K562 (cell line): ENCODE measurements around the gene DMD. TPM values are rescaled to one million over a fixed set of nuclear protein-coding genes. Genes with fewer than 3 reads are reported as not detected.

Source experiments
- ATAC-seq: fragments of 200-7000 bp; cut with Tn5 transposase; 3 replicates; pipeline ENCODE4 v1.9.1; 2020; ENCODE audit warnings: moderate library complexity
- BruUV-seq: library from RNA; stranded (reverse); fragments of 400-500 nt; replicated peaks from 2 replicates; lab custom pipeline; 2021; lab: Mats Ljungman, UMichigan
- CTCF ChIA-PET: fragments of 300-600 bp; formaldehyde crosslinking; extraction: SDS; loops from one replicate; lab custom pipeline; 2021; ENCODE audit warnings: low intra/inter-chr PET ratio; lab: Yijun Ruan, JAX
- POLR2A ChIA-PET: fragments of 300-600, 350-650 bp; sonication (Branson Sonifier 250); formaldehyde crosslinking; extraction: SDS; loops from one replicate; lab custom pipeline; 2021; ENCODE audit warnings: antibody characterized with exemption, inconsistent platforms; lab: Yijun Ruan, JAX
- DNase-seq, 4 experiments: peaks; one replicate each; pipeline versions ENCODE4 v3.0.0 to v3.0.0-alpha.2; 2011 to 2018; ENCODE audit warnings: low spot score in 3 of 4, mixed read lengths in 3 of 4; ENCODE audit errors: extremely low read depth in 1 of 4
- FAIRE-seq: peaks from 2 replicates; lab custom pipeline; 2011; peaks lifted over from hg19 to GRCh38; lab: Jason Lieb, UNC
- H2AFZ ChIP-seq: 2 replicates; pipeline ENCODE4 v1.6.0; 2011; ENCODE audit warnings: low read depth, low read length, control low read depth, inconsistent platforms
- H3K27ac ChIP-seq: fragments of 200-600 bp; 3 replicates; pipeline ENCODE4 v1.8.0; 2011; ENCODE audit warnings: low read depth, mild to moderate bottlenecking, control low read depth, inconsistent platforms, low read length, moderate library complexity, mixed read lengths; ENCODE audit errors: extremely low read depth
- H3K27me3 ChIP-seq, 2 experiments: fragments of 300-600 bp in 1 of 2; 2 replicates in 1 of 2; 3 replicates in 1 of 2; pipeline versions ENCODE4 v1.6.0 to v1.8.0; 2011; ENCODE audit warnings: inconsistent platforms in 2 of 2, low read length in 2 of 2, mild to moderate bottlenecking in 1 of 2, mixed read lengths in 1 of 2, moderate library complexity in 1 of 2; ENCODE audit not compliant: control insufficient read depth in 2 of 2, insufficient read depth in 2 of 2
- H3K36me3 ChIP-seq: fragments of 300-600 bp; 3 replicates; pipeline ENCODE4 v1.8.0; 2011; ENCODE audit warnings: mild to moderate bottlenecking, low read length, inconsistent platforms; ENCODE audit not compliant: control insufficient read depth, insufficient read depth
- H3K4me1 ChIP-seq, 2 experiments: fragments of 200-600 bp in 1 of 2; replicated peaks in 1 of 2; 2 replicates in 1 of 2; 3 replicates in 1 of 2; pipeline versions ENCODE4 v1.5.1 to v1.8.0; 2011; ENCODE audit warnings: inconsistent platforms in 2 of 2, low read length in 2 of 2, mild to moderate bottlenecking in 1 of 2, mixed read lengths in 1 of 2, moderate library complexity in 1 of 2; ENCODE audit not compliant: control insufficient read depth in 2 of 2, insufficient read depth in 2 of 2
- H3K4me2 ChIP-seq: 2 replicates; pipeline ENCODE4 v1.6.1; 2011; ENCODE audit warnings: low read length, control low read depth, inconsistent platforms, mixed read lengths; ENCODE audit not compliant: insufficient read depth
- H3K4me3 ChIP-seq: fragments of 200-600 bp; sonication (generic), shearing (Covaris generic); 2 replicates; pipeline ENCODE4 v1.5.1; 2016; ENCODE audit warnings: control low read depth, inconsistent platforms
- H3K79me2 ChIP-seq: fragments of 200-600 bp; 3 replicates; pipeline ENCODE4 v1.8.0; 2011; ENCODE audit warnings: low read length, inconsistent platforms; ENCODE audit not compliant: control insufficient read depth, insufficient read depth
- H3K9ac ChIP-seq, 2 experiments: 2 replicates each; pipeline versions ENCODE4 v1.6.0 to v1.6.1; 2011; ENCODE audit warnings: low read depth in 2 of 2, low read length in 2 of 2, control low read depth in 1 of 2, inconsistent platforms in 1 of 2, mild to moderate bottlenecking in 1 of 2, mixed read lengths in 1 of 2; ENCODE audit not compliant: insufficient read depth in 1 of 2
- H3K9me1 ChIP-seq: one replicate; pipeline ENCODE4 v1.6.0; 2011; ENCODE audit warnings: inconsistent platforms, mild to moderate bottlenecking, low read length, moderate library complexity; ENCODE audit not compliant: control insufficient read depth, insufficient read depth
- H3K9me3 ChIP-seq: replicated peaks from 2 replicates; pipeline ENCODE4 v1.5.1; 2011; ENCODE audit warnings: low read depth, low read length, inconsistent platforms; ENCODE audit not compliant: control insufficient read depth, insufficient read depth
- H4K20me1 ChIP-seq: replicated peaks from 2 replicates; pipeline ENCODE4 v1.6.1; 2011; ENCODE audit warnings: low read length, inconsistent platforms, mixed read lengths; ENCODE audit not compliant: control insufficient read depth, insufficient read depth
- BRD4 ChIP-seq: fragments of 200-600 bp; sonication (generic); IDR thresholded peaks from 2 replicates; pipeline ENCODE4 v1.6.1; 2017; ENCODE audit warnings: inconsistent platforms
- MIER1 ChIP-seq: fragments of 450-650 bp; IDR thresholded peaks from 2 replicates; pipeline ENCODE4 v1.6.1; 2016; ENCODE audit warnings: antibody characterized with exemption, mild to moderate bottlenecking, low read depth
- MXI1 ChIP-seq: IDR thresholded peaks from 2 replicates; pipeline ENCODE4 v1.6.1; 2011; ENCODE audit warnings: low read depth, mild to moderate bottlenecking, improper control_type of control experiment, low read length
- ZFP36 ChIP-seq: fragments of 150-350 bp; IDR thresholded peaks from 2 replicates; pipeline ENCODE4 v1.6.1; 2018; ENCODE audit warnings: low read length, low read depth; ENCODE audit not compliant: partially characterized antibody
- ZNF408 ChIP-seq: fragments of 250-450 bp; sonication (Bioruptor Pico); IDR thresholded peaks from 2 replicates; pipeline ENCODE4 v1.4.0; 2020; ENCODE audit warnings: low read depth, mild to moderate bottlenecking, moderate library complexity
- ZNF699 ChIP-seq: fragments of 250-450 bp; sonication (Bioruptor Pico); IDR thresholded peaks from 2 replicates; pipeline ENCODE4 v1.8.0; 2021; ENCODE audit warnings: mild to moderate bottlenecking, moderate library complexity; ENCODE audit not compliant: insufficient replicate concordance
- ZNF764 ChIP-seq: fragments of 250-450 bp; sonication (Bioruptor Pico); IDR thresholded peaks from 2 replicates; pipeline ENCODE4 v1.4.0; 2020; ENCODE audit warnings: low read depth, mild to moderate bottlenecking, moderate library complexity
- WGBS: fragments of 100-300 bp; shearing (Covaris generic); methylation state at CpG from one replicate; pipeline ENCODE4 v1.1.6; 2016; ENCODE audit warnings: low coverage, mixed read lengths; ENCODE audit not compliant: insufficient coverage; ENCODE audit errors: missing lambda C conversion rate; 5-methylcytosine and 5-hydroxymethylcytosine counted together
- in situ Hi-C: fragments of 300-500 bp; cut with MboI; formaldehyde crosslinking; loops from 4 replicates; pipeline ENCODE4 v1.15.0; 2018; ENCODE audit warnings: inconsistent platforms, mixed read lengths
- intact Hi-C: fragments of 100-400 bp; cut with micrococcal nuclease; formaldehyde crosslinking; loops from 2 replicates; pipeline ENCODE4 v1.14.2; 2022
- polyA plus RNA-seq, 8 experiments: library from polyadenylated mRNA; depleted of rRNA in 4 of 8; stranded (reverse) in 5 of 8; unstranded in 3 of 8; fragments of >200 nt; fragmentation: Nextera tagmentation in 2 of 8; fragmentation: Illumina TruSeq in 1 of 8; extraction: Ambion mirVana in 2 of 8; extraction: Trizol in 1 of 8; gene quantifications; 2 replicates each; pipeline versions ENCODE4 v1.2.1 to v1.2.3, GENCODE V29; 2011 to 2014; ENCODE audit warnings: inconsistent platforms in 1 of 8, missing spikeins in 1 of 8
- total RNA-seq, 7 experiments: library from RNA; depleted of rRNA in 6 of 7; stranded (reverse); fragments of >200 nt in 6 of 7; fragmentation: Illumina TruSeq in 2 of 7; extraction: Trizol in 2 of 7; gene quantifications; 2 replicates each; pipeline versions ENCODE4 v1.2.1 to v1.2.3, GENCODE V29; 2011 to 2021; ENCODE audit warnings: low replicate concordance in 1 of 7
- TF ChIP-seq, protein P1 (sequence below): fragments of 250-450 bp; sonication (Bioruptor Pico); IDR thresholded peaks from 2 replicates; pipeline ENCODE4 v1.5.0; 2020; ENCODE audit warnings: mild to moderate bottlenecking, borderline replicate concordance
- TF ChIP-seq, protein P2 (sequence below): fragments of 450-650 bp; IDR thresholded peaks from 2 replicates; pipeline ENCODE4 v1.6.1; 2017; ENCODE audit warnings: antibody characterized with exemption, mild to moderate bottlenecking
- TF ChIP-seq, protein P3 (sequence below), 2 experiments: fragments of 200-800 bp in 1 of 2; sonication (Bioruptor generic) in 1 of 2; sonication (generic) in 1 of 2; formaldehyde crosslinking in 1 of 2; IDR thresholded peaks in 1 of 2; conservative IDR thresholded peaks in 1 of 2; 2 replicates each; pipeline versions ENCODE4 v1.5.0 to v1.6.1; 2016 to 2020; ENCODE audit warnings: missing compliant biosample characterization in 1 of 2, missing genetic modification characterization in 1 of 2, missing genetic modification reagents in 1 of 2
- TF ChIP-seq, protein P4 (sequence below): sonication (generic); formaldehyde crosslinking; IDR thresholded peaks from 2 replicates; pipeline ENCODE4 v1.8.1; 2023; ENCODE audit warnings: mild to moderate bottlenecking, missing genetic modification reagents
- TF ChIP-seq, protein P5 (sequence below): fragments of 450-650 bp; conservative IDR thresholded peaks from 2 replicates; pipeline ENCODE4 v1.6.1; 2016; ENCODE audit warnings: missing genetic modification characterization, low read depth, mild to moderate bottlenecking, missing compliant biosample characterization, moderate library complexity

DMD gene
- total and polyA plus RNA-seq, 9 of the 15 experiments (the other 6 are each of a cell fraction or from before 2014, with no cell fraction given), result 3.8 to 20.4 (median 11.4) TPM

DNA sequence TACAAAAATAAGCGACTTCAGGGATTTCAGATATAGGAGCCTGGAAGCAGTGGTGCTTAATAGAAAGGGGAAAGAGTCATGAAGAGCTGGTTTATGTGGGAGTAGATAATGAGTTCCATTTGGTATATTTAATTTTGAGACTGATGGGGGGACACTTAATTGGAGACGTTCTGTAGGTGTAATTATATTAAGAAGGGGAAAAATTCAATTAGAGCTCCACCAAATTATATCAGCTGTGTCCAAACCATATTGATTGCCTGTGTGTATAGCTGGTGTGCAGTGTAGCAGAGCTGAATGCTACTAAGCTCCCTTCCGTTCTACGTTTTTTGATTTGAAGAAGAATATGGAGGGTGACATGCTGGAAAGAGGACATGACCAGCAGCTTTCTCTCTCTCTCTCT is 282.3 kb downstream of the DMD start:
- H3K4me2 ChIP-seq, result no peak overlapping the region
- H3K27ac ChIP-seq, result no peak overlapping the region
- H3K79me2 ChIP-seq, result no peaks in the 10 kb centered on the region
- H3K27me3 ChIP-seq, result no peaks in the 10 kb centered on the region
- H3K4me3 ChIP-seq, result no peak overlapping the region
- no peaks in the 10 kb centered on the region for H3K9me3 ChIP-seq
- CTCF ChIA-PET, result no interaction called here
- H3K36me3 ChIP-seq, result no peaks in the 10 kb centered on the region
- POLR2A ChIA-PET, result no interaction called here
- FAIRE-seq, result no peak
- 0% methylated on average over 3 of the region's 4 CpGs for WGBS
- no peak overlapping the region for H3K9ac ChIP-seq
- H2AFZ ChIP-seq, result no peak overlapping the region
- no TSS peak for BruUV-seq
- H3K4me1 ChIP-seq, result no peaks in the 10 kb centered on the region
- ATAC-seq, result no peak
- no peaks in the 10 kb centered on the region for H4K20me1 ChIP-seq
- intact Hi-C loops, result no loop called here
- H3K9me1 ChIP-seq, result no peaks in the 10 kb centered on the region
- DNase-seq, result no peak
- in situ Hi-C loops, result no loop called here
- no peak for TF ChIP-seq MXI1
- no peak for TF ChIP-seq MIER1
- TF ChIP-seq, protein P1, sequence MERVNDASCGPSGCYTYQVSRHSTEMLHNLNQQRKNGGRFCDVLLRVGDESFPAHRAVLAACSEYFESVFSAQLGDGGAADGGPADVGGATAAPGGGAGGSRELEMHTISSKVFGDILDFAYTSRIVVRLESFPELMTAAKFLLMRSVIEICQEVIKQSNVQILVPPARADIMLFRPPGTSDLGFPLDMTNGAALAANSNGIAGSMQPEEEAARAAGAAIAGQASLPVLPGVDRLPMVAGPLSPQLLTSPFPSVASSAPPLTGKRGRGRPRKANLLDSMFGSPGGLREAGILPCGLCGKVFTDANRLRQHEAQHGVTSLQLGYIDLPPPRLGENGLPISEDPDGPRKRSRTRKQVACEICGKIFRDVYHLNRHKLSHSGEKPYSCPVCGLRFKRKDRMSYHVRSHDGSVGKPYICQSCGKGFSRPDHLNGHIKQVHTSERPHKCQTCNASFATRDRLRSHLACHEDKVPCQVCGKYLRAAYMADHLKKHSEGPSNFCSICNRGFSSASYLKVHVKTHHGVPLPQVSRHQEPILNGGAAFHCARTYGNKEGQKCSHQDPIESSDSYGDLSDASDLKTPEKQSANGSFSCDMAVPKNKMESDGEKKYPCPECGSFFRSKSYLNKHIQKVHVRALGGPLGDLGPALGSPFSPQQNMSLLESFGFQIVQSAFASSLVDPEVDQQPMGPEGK, result no peak
- TF ChIP-seq, protein P2, sequence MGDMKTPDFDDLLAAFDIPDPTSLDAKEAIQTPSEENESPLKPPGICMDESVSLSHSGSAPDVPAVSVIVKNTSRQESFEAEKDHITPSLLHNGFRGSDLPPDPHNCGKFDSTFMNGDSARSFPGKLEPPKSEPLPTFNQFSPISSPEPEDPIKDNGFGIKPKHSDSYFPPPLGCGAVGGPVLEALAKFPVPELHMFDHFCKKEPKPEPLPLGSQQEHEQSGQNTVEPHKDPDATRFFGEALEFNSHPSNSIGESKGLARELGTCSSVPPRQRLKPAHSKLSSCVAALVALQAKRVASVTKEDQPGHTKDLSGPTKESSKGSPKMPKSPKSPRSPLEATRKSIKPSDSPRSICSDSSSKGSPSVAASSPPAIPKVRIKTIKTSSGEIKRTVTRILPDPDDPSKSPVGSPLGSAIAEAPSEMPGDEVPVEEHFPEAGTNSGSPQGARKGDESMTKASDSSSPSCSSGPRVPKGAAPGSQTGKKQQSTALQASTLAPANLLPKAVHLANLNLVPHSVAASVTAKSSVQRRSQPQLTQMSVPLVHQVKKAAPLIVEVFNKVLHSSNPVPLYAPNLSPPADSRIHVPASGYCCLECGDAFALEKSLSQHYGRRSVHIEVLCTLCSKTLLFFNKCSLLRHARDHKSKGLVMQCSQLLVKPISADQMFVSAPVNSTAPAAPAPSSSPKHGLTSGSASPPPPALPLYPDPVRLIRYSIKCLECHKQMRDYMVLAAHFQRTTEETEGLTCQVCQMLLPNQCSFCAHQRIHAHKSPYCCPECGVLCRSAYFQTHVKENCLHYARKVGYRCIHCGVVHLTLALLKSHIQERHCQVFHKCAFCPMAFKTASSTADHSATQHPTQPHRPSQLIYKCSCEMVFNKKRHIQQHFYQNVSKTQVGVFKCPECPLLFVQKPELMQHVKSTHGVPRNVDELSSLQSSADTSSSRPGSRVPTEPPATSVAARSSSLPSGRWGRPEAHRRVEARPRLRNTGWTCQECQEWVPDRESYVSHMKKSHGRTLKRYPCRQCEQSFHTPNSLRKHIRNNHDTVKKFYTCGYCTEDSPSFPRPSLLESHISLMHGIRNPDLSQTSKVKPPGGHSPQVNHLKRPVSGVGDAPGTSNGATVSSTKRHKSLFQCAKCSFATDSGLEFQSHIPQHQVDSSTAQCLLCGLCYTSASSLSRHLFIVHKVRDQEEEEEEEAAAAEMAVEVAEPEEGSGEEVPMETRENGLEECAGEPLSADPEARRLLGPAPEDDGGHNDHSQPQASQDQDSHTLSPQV, result no peak
- TF ChIP-seq, protein P3, sequence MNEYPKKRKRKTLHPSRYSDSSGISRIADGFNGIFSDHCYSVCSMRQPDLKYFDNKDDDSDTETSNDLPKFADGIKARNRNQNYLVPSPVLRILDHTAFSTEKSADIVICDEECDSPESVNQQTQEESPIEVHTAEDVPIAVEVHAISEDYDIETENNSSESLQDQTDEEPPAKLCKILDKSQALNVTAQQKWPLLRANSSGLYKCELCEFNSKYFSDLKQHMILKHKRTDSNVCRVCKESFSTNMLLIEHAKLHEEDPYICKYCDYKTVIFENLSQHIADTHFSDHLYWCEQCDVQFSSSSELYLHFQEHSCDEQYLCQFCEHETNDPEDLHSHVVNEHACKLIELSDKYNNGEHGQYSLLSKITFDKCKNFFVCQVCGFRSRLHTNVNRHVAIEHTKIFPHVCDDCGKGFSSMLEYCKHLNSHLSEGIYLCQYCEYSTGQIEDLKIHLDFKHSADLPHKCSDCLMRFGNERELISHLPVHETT (CRISPR knock-in tag; conservative IDR thresholded peaks at IDR 0.05 in 1 of 2, IDR thresholded peaks at IDR 0.05 in 1 of 2), result no peak
- TF ChIP-seq, protein P4, sequence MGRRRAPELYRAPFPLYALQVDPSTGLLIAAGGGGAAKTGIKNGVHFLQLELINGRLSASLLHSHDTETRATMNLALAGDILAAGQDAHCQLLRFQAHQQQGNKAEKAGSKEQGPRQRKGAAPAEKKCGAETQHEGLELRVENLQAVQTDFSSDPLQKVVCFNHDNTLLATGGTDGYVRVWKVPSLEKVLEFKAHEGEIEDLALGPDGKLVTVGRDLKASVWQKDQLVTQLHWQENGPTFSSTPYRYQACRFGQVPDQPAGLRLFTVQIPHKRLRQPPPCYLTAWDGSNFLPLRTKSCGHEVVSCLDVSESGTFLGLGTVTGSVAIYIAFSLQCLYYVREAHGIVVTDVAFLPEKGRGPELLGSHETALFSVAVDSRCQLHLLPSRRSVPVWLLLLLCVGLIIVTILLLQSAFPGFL (CRISPR knock-in tag), result no peak
- no peak for TF ChIP-seq ZNF408 (CRISPR knock-in tag)
- TF ChIP-seq ZNF764 (CRISPR knock-in tag), result no peak
- no peak for TF ChIP-seq ZFP36
- no peak for TF ChIP-seq ZNF699 (CRISPR knock-in tag)
- no peak for TF ChIP-seq BRD4
- TF ChIP-seq, protein P5, sequence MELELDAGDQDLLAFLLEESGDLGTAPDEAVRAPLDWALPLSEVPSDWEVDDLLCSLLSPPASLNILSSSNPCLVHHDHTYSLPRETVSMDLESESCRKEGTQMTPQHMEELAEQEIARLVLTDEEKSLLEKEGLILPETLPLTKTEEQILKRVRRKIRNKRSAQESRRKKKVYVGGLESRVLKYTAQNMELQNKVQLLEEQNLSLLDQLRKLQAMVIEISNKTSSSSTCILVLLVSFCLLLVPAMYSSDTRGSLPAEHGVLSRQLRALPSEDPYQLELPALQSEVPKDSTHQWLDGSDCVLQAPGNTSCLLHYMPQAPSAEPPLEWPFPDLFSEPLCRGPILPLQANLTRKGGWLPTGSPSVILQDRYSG (tag), result no peak
